Endothelial cell of umbilical vein (primary cell): Measurements from ENCODE around the gene BCAS3.

Experiments used
- TF ChIP-seq, protein P1 (sequence below), 2 donors: IDR thresholded peaks; 1 replicate in 1 of 2; 2 replicates in 1 of 2; pipeline ENCODE4 v1.5.1; 2011; ENCODE audit warnings: low read length in 2 of 2, mild to moderate bottlenecking in 2 of 2, moderate library complexity in 2 of 2, control low read depth in 1 of 2, inconsistent platforms in 1 of 2, low read depth in 1 of 2; ENCODE audit not compliant: insufficient read depth in 1 of 2; ENCODE audit errors: extremely low read depth in 1 of 2
- TF ChIP-seq, protein P2 (sequence below): IDR thresholded peaks from 2 replicates; pipeline ENCODE4 v1.6.1; 2011; ENCODE audit not compliant: insufficient read depth, insufficient read length

- TF ChIP-seq, protein P1, sequence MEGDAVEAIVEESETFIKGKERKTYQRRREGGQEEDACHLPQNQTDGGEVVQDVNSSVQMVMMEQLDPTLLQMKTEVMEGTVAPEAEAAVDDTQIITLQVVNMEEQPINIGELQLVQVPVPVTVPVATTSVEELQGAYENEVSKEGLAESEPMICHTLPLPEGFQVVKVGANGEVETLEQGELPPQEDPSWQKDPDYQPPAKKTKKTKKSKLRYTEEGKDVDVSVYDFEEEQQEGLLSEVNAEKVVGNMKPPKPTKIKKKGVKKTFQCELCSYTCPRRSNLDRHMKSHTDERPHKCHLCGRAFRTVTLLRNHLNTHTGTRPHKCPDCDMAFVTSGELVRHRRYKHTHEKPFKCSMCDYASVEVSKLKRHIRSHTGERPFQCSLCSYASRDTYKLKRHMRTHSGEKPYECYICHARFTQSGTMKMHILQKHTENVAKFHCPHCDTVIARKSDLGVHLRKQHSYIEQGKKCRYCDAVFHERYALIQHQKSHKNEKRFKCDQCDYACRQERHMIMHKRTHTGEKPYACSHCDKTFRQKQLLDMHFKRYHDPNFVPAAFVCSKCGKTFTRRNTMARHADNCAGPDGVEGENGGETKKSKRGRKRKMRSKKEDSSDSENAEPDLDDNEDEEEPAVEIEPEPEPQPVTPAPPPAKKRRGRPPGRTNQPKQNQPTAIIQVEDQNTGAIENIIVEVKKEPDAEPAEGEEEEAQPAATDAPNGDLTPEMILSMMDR (IDR thresholded peaks at IDR 0.05; ENCODE audit: extremely low read depth in 1 of 2, insufficient read depth in 1 of 2, low read depth in 1 of 2, low read length in 2 of 2): no peak
- TF ChIP-seq, protein P2, sequence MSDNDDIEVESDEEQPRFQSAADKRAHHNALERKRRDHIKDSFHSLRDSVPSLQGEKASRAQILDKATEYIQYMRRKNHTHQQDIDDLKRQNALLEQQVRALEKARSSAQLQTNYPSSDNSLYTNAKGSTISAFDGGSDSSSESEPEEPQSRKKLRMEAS: no peak
Measured at GRCh38 chr17:61360318-61360943, 682.8 kb downstream of the BCAS3 start.
